ENCODE data around the gene TACC2. TPM values are rescaled to one million over a fixed set of nuclear protein-coding genes. Genes with fewer than 3 reads are reported as not detected.

TACC2 gene
- total RNA-seq, 1 donor from 2014 or later = 400 TPM

DNA sequence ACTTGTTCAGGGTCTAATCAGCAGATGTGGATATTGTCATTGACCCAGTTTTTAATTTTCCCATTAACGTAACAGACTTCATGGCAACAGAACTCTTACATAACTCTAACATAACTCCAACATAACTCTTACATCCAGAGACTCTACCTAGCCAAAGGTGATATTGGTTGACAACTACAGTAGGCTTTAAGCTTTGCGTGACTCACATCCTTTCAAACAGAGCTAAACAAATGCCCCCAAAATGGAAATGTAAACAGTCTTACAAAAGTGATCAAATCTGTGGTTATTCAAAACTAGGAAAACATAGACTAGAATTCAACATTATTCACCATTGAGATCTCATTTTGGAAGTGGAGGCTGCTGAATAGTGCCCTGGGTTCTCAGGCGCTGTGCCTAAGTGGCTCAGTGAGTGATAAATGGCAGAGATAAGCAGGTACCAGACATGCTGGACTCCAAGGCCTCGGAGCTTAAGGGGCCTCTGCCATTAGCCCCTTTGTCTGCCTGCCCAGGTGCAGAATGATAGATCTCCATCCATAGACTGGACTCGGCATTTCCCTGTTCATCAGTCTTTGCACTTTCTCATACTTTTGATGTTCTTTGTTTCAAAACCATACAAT, 247.8 kb downstream of the TACC2 start:
- intact Hi-C loops (cut with micrococcal nuclease) = no loop called here
- H3K4me1 ChIP-seq = peaks cover 24% of the 10 kb centered on the region
- no peak overlapping the region for H3K27ac ChIP-seq (replicated peaks)
- TF ChIP-seq, protein P1, sequence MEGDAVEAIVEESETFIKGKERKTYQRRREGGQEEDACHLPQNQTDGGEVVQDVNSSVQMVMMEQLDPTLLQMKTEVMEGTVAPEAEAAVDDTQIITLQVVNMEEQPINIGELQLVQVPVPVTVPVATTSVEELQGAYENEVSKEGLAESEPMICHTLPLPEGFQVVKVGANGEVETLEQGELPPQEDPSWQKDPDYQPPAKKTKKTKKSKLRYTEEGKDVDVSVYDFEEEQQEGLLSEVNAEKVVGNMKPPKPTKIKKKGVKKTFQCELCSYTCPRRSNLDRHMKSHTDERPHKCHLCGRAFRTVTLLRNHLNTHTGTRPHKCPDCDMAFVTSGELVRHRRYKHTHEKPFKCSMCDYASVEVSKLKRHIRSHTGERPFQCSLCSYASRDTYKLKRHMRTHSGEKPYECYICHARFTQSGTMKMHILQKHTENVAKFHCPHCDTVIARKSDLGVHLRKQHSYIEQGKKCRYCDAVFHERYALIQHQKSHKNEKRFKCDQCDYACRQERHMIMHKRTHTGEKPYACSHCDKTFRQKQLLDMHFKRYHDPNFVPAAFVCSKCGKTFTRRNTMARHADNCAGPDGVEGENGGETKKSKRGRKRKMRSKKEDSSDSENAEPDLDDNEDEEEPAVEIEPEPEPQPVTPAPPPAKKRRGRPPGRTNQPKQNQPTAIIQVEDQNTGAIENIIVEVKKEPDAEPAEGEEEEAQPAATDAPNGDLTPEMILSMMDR (IDR thresholded peaks at IDR 0.05; ENCODE audit: borderline replicate concordance) = no peak
- no peak for DNase-seq
- H3K9me3 ChIP-seq (replicated peaks) = no peaks in the 10 kb centered on the region
- no peak overlapping the region for H3K4me3 ChIP-seq
- no peaks in the 10 kb centered on the region for H3K27me3 ChIP-seq (ENCODE audit: low read depth)
- H3K36me3 ChIP-seq = peaks cover 86% of the 10 kb centered on the region

DNA sequence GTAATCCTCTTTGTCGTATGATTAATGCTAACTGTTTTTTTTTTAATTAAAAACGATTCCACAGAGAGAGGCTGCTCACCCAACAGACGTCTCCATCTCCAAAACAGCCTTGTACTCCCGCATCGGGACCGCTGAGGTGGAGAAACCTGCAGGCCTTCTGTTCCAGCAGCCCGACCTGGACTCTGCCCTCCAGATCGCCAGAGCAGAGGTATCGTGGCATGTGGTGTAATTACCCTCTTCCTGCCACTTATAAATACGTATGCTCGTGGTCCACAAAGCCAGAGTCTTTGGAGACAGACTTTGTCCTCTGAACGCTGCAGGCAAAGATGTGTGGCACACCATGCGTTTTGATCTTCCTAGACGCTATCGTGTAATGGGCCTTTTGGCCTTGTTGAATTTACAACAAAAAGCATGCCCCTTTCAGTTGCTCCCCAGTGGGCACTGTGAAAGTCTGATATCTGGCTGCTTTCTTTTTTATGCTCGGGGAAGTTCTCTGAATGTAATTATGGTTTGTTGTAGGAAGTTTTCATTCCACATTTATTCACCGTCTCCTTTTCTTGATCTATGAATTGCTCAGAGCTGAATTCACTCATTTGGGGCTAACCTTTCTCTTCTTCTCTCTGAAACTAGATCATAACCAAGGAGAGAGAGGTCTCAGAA, 248.5 kb downstream of the TACC2 start:
- Histone ChIP-seq H3K4me1 (peaks cover 17% of the 10 kb centered on the region), H3K9me3 (replicated peaks) (no peaks in the 10 kb centered on the region), H3K36me3 (peaks cover 86% of the 10 kb centered on the region), H3K4me3 (no peak overlapping the region), H3K27ac (replicated peaks) (no peak overlapping the region), H3K27me3 (ENCODE audit: low read depth) (no peaks in the 10 kb centered on the region)
- DNase-seq = no peak
- TF ChIP-seq, protein P1 (IDR thresholded peaks at IDR 0.05; ENCODE audit: borderline replicate concordance) = no peak
- intact Hi-C loops (cut with micrococcal nuclease) = no loop called here

DNA sequence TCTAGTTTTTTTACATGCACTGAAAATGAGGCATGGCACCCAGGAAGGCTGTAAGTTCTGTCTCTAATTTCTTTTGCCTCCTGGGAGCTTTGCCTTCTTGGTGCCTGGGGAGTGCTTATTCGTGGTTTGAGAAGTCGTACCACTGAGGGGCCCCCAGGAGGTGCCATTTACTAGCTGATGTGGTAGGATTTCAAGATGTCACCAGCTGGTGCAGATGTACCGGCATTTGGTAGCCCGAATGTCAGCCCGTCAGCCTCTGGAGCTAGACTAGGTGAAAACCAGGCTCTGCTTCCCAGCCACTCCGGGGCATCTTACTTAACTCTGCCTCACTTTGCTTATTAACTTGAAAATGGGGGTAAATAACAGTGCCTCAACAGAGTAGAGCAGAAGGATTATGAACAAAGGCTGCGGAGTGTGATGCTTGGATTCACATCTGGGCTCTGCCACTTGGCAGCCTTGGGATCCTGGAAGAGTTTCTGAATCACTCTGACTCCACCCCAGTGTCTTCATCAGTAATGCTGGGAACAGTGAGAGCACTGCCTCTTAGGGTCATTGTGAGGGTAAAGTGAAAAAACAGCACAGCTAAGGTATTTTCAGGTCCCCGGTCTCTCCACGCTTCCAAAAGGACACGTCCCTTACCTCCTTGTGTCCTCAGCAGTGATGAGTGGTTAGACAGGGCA, 250.8 kb downstream of the TACC2 start:
- H3K36me3 ChIP-seq = peaks cover 92% of the 10 kb centered on the region
- H3K9me3 ChIP-seq (replicated peaks) = no peaks in the 10 kb centered on the region
- H3K27me3 ChIP-seq (ENCODE audit: low read depth) = no peaks in the 10 kb centered on the region
- H3K4me1 ChIP-seq = peaks cover 20% of the 10 kb centered on the region
- H3K4me3 ChIP-seq = no peak overlapping the region
- TF ChIP-seq, protein P1 (IDR thresholded peaks at IDR 0.05; ENCODE audit: borderline replicate concordance) = no peak
- no peak for DNase-seq
- intact Hi-C loops (cut with micrococcal nuclease) = no loop called here
- H3K27ac ChIP-seq (replicated peaks) = no peak overlapping the region

DNA sequence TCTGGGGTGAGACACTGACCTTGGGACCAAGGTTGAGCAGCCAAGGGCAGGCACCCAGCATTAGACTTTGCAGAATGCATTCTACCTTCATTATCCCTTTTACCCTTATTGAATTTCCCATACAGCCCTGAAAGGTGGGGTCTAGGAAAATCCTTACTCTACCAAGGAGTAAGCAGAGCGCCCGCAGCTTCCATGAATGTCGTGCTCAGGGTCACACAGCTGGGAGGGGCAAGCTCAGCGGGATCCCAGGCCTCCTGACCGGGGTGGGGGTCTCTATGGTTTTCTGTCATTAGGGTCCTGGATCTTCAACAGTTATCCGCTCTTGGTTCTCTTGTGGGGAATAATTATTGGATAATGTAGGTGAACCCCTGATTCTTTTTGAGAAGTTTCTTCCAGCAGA, 251.4 kb downstream of the TACC2 start:
- peaks cover 99% of the 10 kb centered on the region for H3K36me3 ChIP-seq
- intact Hi-C loops (cut with micrococcal nuclease) = no loop called here

DNA sequence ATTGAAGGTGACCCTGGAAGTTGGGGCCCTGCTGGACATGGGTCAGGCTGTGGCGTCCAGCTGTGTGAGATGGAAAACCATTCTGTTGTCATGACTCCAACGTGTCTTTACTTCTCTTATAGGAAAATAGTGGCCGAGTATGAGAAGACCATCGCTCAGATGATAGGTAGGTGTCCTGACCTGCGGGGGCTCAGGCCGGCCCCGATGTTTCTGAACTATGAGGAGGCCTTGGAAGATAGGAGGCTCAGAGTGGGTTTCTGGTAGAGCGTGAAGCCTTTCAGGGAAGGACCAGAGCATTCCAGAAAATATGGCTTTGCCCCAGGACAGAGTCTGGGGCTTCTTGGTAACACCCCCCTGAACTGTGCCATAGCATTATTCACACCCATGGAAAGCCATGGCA, 252.9 kb downstream of the TACC2 start:
- DNase-seq = no peak
- H3K27ac ChIP-seq (replicated peaks) = no peak overlapping the region
- TF ChIP-seq, protein P1 (IDR thresholded peaks at IDR 0.05; ENCODE audit: borderline replicate concordance) = no peak
- peaks cover 94% of the 10 kb centered on the region for H3K36me3 ChIP-seq
- H3K4me3 ChIP-seq = no peak overlapping the region
- peaks cover 40% of the 10 kb centered on the region for H3K4me1 ChIP-seq
- intact Hi-C loops (cut with micrococcal nuclease) = no loop called here
- no peaks in the 10 kb centered on the region for H3K9me3 ChIP-seq (replicated peaks)
- no peaks in the 10 kb centered on the region for H3K27me3 ChIP-seq (ENCODE audit: low read depth)

More for the DNA sequence above, 251.4 kb downstream of the TACC2 start:
- Histone ChIP-seq H3K27ac (replicated peaks) (no peak overlapping the region), H3K9me3 (replicated peaks) (no peaks in the 10 kb centered on the region), H3K27me3 (ENCODE audit: low read depth) (no peaks in the 10 kb centered on the region), H3K4me3 (no peak overlapping the region), H3K4me1 (peaks cover 27% of the 10 kb centered on the region)
- TF ChIP-seq, protein P1 (IDR thresholded peaks at IDR 0.05; ENCODE audit: borderline replicate concordance) = no peak
- no peak for DNase-seq
